ENCODE measurements around the gene SPOCK1.
"Not testable (repeated sequence)": the region's sequence is repeated elsewhere in the genome, so short reads cannot be mapped to it uniquely, and the experiment has no call there.

Gene SPOCK1

DNA sequence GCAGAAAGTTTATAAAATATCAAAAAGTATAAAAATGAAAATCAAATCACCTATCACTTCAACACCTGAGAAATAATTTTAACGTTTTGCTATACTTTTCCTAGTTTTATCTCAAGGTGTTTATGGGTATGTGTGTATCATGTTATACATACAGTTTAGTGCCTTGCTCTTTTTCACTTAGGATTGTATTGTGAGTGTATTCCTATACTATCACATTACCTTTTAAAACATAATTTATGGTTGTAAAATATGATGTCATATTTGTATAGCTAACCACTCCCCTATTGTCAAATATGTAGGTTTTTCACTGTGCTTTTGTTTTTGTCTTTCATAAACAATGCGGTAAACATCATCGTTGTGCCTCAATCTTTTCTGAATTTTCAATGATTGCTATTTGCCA lies 479.9 kb downstream of the SPOCK1 start:
- no peak for DNase-seq (ENCODE audit: low spot score)

DNA sequence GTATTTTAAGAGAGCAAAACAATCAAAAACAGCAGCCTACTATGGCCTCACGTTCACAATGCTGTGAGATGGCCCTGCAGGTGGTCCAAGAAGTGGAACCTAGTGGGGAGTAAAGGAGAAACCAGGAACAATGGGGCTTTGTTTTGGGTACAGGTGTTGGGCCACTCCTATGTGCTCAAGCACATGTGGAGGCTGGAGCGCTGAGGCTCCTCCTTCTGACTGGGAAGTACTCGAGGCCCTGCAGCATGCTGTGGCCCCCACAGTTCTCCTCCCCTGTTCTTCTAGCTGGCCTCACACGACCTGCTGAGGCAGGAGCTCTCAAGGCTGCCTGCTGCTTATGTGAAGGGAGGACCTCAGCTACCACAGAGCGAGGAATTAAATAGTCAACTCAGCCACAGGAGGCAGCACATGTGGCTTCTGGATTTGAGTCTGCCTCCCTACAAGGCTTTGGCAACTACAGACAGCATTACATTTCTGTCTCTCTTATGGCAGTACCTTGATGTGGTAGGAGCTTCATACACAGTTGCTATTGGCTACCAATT lies 482.3 kb downstream of the SPOCK1 start:
- DNase-seq (ENCODE audit: low spot score) = no peak

DNA sequence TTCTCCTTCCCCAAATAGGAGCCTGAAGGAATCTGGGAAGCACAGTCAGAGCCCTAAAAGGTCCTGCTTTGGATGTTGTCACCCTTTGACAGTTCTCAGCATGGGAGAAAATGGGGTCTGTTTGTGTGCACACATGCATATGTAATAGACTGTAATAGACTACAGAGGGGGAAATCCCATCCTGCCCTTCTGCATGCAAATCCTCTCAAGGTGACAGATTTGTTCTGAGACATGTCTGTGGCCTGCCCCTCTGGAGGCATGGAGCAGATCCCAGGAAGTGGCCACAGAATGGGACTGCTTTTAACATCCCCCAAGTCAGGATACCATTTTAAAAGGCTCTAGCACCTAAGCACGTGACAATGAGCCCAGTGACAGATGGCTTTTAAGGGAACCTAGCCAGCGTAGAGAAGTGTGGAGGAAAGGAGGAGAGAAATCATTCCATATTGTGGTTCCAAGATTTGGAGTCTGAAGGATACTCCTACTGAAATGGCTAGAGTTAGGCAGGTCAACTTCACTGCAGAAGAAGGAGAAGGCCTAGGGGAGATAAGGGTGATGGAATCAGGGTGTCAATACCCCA lies 483.5 kb downstream of the SPOCK1 start:
- DNase-seq (ENCODE audit: low spot score) = no peak

- no peak for DNase-seq (ENCODE audit: low spot score)
Measured at GRCh38 chr5:137014731-137015130, 484.4 kb downstream of the SPOCK1 start.

- DNase-seq (ENCODE audit: low spot score) = no peak
Measured at GRCh38 chr5:137010226-137010625, 488.9 kb downstream of the SPOCK1 start.

DNA sequence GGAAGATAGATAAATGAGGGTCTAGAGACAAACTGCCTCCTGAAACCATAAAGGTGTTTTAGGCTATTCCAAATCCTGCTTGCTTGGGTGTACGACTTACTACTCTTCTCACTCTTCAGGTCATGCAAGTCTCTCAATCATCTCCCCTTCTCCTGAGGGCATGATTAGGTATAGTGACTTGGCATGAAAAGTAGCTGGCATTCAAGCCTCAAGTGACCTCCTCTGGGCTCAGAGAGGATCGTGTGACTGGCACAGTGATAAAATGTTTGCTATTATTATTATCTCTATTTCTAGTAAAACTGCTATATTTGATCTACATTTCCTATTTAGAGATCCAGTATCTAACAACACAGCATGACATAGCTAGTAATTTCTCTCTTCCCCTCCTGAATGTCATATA lies 494.8 kb downstream of the SPOCK1 start:
- DNase-seq (ENCODE audit: low spot score) = no peak

DNA sequence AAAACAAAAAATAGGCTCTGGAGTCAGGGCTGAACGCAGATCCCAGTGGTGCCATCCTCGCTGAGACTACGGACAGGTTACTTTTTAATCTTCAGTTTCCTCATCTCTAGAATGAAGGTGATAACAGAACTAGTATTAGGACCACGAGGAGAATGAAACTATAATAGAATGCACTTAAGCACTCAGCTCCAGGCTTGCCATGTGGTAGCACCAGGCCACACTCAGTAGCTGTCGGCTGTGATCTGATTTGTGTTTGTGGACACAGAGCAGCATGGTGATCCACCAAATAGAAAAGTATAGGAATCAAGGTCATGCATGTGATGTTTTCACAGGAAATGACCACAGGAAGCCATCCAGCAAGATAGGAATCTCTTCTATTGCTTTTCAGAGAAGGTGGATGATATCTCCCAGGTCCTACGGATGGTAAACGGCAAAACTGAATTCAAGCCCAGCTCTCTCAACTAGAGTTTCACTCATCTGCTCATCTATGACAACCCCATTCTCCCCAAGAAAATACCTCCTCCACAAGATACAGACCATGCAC lies 498.0 kb downstream of the SPOCK1 start:
- DNase-seq (ENCODE audit: low spot score) = no peak

DNA sequence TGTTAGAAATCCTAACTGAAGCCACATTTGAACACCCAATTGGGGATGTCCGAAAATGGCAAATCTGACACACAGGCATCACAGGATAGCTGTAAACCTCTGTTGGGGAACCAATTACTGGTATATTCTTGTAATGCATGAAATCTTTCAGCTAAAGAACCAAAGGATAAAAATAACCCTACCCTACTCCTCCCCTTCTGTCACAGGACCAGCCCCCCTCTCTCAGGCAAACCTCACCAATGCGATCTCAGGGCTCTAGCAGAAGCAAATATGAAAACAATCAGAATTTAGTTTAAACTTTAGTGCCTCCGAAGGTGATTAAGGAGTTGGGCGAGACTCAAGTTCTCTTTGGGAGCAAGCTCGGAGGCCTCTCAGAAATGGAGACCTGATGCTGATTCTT lies 499.3 kb downstream of the SPOCK1 start:
- DNase-seq (ENCODE audit: low spot score) = no peak

DNA sequence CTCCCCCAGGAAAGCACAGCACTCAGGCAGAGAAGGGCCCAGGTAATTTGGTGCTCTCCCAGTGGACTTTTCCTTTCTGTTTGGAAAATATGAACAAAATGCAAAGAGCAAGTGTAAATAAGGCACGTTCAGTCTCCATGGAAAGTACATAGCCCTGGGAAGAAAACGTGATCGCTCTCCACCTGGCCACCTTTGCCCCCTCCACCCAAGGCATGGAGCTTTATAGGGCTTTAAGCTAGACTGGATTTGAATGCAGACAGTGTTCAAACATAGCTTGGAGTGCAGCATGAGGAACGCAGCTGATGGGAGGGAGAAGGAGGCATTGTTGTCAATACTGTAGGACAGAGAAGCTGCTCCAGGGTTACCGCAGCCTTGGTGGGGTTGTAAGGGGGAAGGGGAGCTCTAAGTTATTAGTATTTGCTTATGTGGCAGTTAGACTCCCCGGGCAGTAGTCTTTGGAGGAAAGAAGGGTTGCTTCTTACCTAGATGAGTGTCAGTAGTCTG lies 500.2 kb downstream of the SPOCK1 start:
- no peak for DNase-seq (ENCODE audit: low spot score)

GRCh38 chr5:136994154-136994553 lies 505.0 kb downstream of the SPOCK1 start:
- DNase-seq (ENCODE audit: low spot score) = no peak

GRCh38 chr5:136992796-136993489 lies 506.2 kb downstream of the SPOCK1 start:
- no peak for DNase-seq (ENCODE audit: low spot score)

- DNase-seq (ENCODE audit: low spot score) = no peak
Measured at GRCh38 chr5:136985785-136986475, 513.2 kb downstream of the SPOCK1 start.

- DNase-seq (ENCODE audit: low spot score) = no peak
Measured at GRCh38 chr5:136984772-136985446, 514.2 kb downstream of the SPOCK1 start.

DNA sequence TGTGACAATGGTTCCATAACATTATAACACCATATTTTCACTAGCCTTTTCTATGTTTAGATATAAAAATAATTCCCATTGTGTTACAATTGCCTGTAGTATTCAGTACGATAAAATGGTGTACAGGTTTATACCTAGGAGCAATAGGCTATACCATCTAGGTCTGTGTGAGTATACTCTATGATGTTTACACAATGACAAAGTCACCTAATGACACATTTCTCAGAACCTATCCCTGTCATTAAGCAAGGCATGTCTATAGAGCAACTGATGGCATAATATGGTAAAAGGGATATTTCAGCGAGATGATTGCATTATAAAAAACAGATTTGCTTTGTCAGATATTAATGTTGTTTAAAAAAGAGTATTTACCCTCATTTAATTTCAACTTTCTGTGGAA lies 517.2 kb downstream of the SPOCK1 start:
- no peak for DNase-seq (ENCODE audit: low spot score)

GRCh38 chr5:136979131-136979530 lies 520.0 kb downstream of the SPOCK1 start:
- no peak for DNase-seq (ENCODE audit: low spot score)

- DNase-seq (ENCODE audit: low spot score) = no peak
Measured at GRCh38 chr5:136963504-136963903, 535.6 kb downstream of the SPOCK1 start.

GRCh38 chr5:136957428-136957827 lies 541.7 kb downstream of the SPOCK1 start:
- DNase-seq (ENCODE audit: low spot score) = no peak

GRCh38 chr5:136954142-136954541 lies 545.0 kb downstream of the SPOCK1 start:
- not testable (repeated sequence) for DNase-seq (ENCODE audit: low spot score)

DNA sequence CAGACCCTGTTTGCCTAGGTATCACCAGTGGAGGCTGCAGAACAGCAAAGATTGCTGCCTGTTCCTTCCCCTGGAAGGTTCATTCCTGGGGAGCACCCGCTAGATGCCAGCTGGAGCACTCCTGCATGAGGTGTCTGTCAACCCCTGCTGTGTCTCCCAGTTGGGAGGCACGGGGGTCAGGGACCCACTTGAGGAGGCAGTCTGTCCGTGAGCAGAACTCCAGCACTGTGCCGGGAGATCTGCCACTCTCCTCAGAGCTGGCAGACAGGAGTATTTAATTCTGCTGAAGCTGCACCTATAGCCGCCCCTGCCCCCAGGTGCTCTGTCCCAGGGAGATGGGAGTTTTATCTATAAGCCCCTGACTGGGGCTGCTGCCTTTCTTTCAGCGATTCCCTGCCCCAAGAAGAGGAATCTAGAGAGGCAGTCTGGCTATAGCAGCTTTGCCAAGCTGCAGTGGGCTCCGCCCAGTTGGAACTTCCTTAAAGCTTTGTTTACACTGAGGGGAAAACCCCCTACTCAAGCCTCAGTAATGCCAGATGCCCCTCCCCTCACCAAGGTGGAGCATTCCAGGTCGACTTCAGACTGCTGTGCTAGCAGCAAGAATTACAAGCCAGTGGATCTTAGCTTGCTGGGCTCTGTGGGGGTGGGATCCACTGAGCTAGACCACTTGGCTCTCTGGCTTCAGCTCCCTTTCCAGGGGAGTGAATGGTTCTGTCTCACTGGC lies 545.6 kb downstream of the SPOCK1 start:
- not testable (repeated sequence) for DNase-seq (ENCODE audit: low spot score)

GRCh38 chr5:136927571-136927970 lies 571.6 kb downstream of the SPOCK1 start:
- DNase-seq (ENCODE audit: low spot score) = no peak

DNA sequence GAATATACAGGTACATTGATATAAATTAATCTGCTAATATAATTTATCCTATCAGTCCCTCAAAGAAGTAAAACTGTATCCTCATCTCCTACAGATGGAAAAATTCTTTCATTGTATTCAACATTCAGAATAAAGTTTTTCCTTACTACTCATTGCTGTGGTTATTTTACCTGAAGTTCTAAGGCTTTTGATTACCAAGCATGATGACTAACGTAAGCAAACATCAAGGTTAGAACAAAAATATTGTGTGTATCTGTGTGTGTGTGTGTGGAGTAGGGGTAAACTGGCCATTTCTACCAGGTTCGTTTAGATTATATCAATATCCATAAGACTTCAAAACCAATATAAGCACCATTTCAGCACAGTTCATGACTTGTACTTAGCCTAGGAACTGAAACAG lies 573.1 kb downstream of the SPOCK1 start:
- no peak for DNase-seq (ENCODE audit: low spot score)

Measured in hematopoietic multipotent progenitor cell treated with erythropoietin and hydrocortisone succinate and interleukin-3 and kit ligand, for 17 days (in vitro differentiated cells).